HPDE6-E6E7 (cell line): ENCODE measurements around the gene SMC1A.
"Not testable (repeated sequence)": the region's sequence is repeated elsewhere in the genome, so short reads cannot be mapped to it uniquely, and the experiment has no call there.

Experiments
- DNase-seq: peaks from one replicate; pipeline ENCODE4 v3.0.0; 2011; ENCODE audit warnings: missing footprints; ENCODE audit errors: extremely low spot score

The SMC1A gene

GRCh38 chrX:53422861-53423306 is 430 bp upstream of the SMC1A start, which contains the start of gene RIBC1:
RIBC1 (plus strand) TSS chrX:53422873; CDS start chrX:53426277, 3,404 bp downstream.
- DNase-seq = no peak

GRCh38 chrX:53421772-53422085 is 725 bp downstream of the SMC1A start:
- no peak for DNase-seq

GRCh38 chrX:53421125-53421524 is 1.3 kb downstream of the SMC1A start:
- DNase-seq = no peak

GRCh38 chrX:53420351-53420750 is 2.1 kb downstream of the SMC1A start:
- DNase-seq = not testable (repeated sequence)

- DNase-seq = no peak
Observed at GRCh38 chrX:53412446-53412845, 10.0 kb downstream of the SMC1A start.

- DNase-seq = no peak
Observed at GRCh38 chrX:53403535-53403934, 18.9 kb downstream of the SMC1A start.

- no peak for DNase-seq
Observed at GRCh38 chrX:53398216-53398615, 24.2 kb downstream of the SMC1A start.

GRCh38 chrX:53395605-53396298 is 26.7 kb downstream of the SMC1A start:
- no peak for DNase-seq

GRCh38 chrX:53383376-53384076 is 38.9 kb downstream of the SMC1A start:
- DNase-seq = no peak

- no peak for DNase-seq
Observed at GRCh38 chrX:53379747-53380146, 42.7 kb downstream of the SMC1A start.

- no peak for DNase-seq
Observed at GRCh38 chrX:53379008-53379710, 43.3 kb downstream of the SMC1A start.

GRCh38 chrX:53377464-53377863 is 45.0 kb downstream of the SMC1A start:
- DNase-seq = no peak

- no peak for DNase-seq
Observed at GRCh38 chrX:53376888-53377287, 45.6 kb downstream of the SMC1A start.

GRCh38 chrX:53374923-53375322 is 47.5 kb downstream of the SMC1A start:
- no peak for DNase-seq

- DNase-seq = no peak
Observed at GRCh38 chrX:53374222-53374820, 48.1 kb downstream of the SMC1A start.

GRCh38 chrX:53373307-53373706 is 49.1 kb downstream of the SMC1A start:
- no peak for DNase-seq

GRCh38 chrX:53366454-53366853 is 56.0 kb downstream of the SMC1A start:
- DNase-seq = not testable (repeated sequence)

- no peak for DNase-seq
Observed at GRCh38 chrX:53362449-53362848, 60.0 kb downstream of the SMC1A start.

- DNase-seq = no peak
Observed at GRCh38 chrX:53357799-53358530, 64.5 kb downstream of the SMC1A start.

- DNase-seq = no peak
Observed at GRCh38 chrX:53356186-53356585, 66.3 kb downstream of the SMC1A start.

GRCh38 chrX:53354669-53355068 is 67.8 kb downstream of the SMC1A start:
- DNase-seq = no peak

GRCh38 chrX:53347948-53348347 is 74.5 kb downstream of the SMC1A start:
- DNase-seq = no peak
